ENCODE results near the gene S100A5. TPM values are rescaled to one million over a fixed set of nuclear protein-coding genes. Genes with fewer than 3 reads are reported as not detected.

S100A5 gene
- total RNA-seq, 3 donors from 2014 or later: not detected

DNA sequence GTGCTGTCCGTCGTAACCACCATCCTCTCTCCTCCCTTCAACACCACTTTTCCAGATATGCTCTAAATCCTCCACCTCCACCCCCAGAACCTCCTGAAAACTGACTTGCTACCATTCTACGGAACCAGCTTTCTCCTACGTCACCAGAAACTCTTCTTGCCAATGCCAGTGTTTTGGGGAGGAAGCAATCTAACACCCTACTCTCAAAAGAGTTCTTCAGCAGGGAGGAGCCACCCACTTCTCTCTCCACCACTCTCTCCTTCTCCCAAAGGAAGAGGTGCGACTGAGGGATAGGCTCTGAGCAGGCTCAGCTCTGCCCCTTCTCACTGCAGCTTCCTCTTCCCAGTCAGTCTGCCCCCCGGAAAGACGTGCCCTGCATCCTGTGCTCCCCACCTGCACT lies 31.0 kb upstream of the S100A5 start:
- TF ChIP-seq CTCF (IDR thresholded peaks at IDR 0.05): no peak
- no peak for TF ChIP-seq POLR2AphosphoS5 (IDR thresholded peaks at IDR 0.05)
- TF ChIP-seq POLR2A (IDR thresholded peaks at IDR 0.05): no peak
- Histone ChIP-seq H3K27me3 (no peaks in the 10 kb centered on the region), H3K9me3 (no peaks in the 10 kb centered on the region), H3K36me3 (no peaks in the 10 kb centered on the region), H3K4me3 (no peak overlapping the region), H3K27ac (peak overlapping the region; percentile 71 to 84), H3K4me1 (peaks cover 0 to 16% of the 10 kb centered on the region in 2 donors)
- no peak for DNase-seq (ENCODE audit: low spot score in 2 of 2)
- intact Hi-C loops (cut with DNase I; ENCODE audit: low total_unique reads): loop anchor here (10.0 kb wide), 1 partner anchor 53 kb away; the partner anchor contains the start of genes S100A1 and S100A13

DNA sequence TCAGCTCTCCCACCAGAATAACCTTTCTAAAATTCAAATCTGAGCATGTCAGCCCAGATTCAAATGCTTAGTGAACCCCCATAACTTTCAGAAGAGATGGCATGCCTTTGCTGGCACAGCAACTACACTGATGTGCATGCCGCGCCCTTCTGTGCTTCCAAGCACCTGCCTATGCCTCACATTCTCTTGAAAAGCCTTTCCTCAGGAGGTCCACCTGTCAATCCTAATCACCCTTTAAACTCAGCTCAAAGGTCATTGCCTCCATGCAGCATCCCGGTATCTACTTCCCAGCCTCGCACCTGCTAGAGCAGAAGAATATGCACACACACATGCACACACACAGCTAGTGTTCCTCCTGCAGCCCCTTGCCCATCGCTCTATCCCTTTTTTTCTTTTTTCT lies 30.1 kb upstream of the S100A5 start:
- Histone ChIP-seq H3K27me3 (no peaks in the 10 kb centered on the region), H3K27ac (no peak overlapping the region), H3K36me3 (no peaks in the 10 kb centered on the region), H3K4me1 (peaks cover 4 to 19% of the 10 kb centered on the region in 2 donors), H3K4me3 (no peak overlapping the region), H3K9me3 (no peaks in the 10 kb centered on the region)
- TF ChIP-seq POLR2AphosphoS5 (IDR thresholded peaks at IDR 0.05) (no peak), CTCF (IDR thresholded peaks at IDR 0.05) (no peak), POLR2A (IDR thresholded peaks at IDR 0.05) (no peak)
- DNase-seq (ENCODE audit: low spot score in 2 of 2): no peak
- intact Hi-C loops (cut with DNase I; ENCODE audit: low total_unique reads): loop anchor here (10.0 kb wide), 1 partner anchor 54 kb away; the partner anchor contains the start of genes S100A1 and S100A13

DNA sequence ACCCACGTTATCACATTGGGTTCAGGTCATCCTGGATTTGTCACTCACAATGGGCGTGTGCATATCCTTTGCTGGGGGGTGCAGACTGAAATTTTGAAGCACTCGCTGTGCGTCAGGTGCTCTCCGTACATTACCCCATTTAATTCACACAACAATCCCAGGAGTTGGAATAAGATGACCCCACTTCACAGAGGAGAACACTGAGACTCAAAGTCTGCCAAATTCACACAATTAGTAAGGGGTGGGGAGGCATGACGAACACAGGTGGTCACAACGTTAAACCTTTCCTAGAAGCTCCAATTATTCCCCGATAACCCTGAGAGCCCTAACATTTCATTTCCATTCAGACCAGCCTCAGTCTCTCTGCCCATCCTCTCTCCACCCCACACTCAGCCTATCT lies 28.7 kb upstream of the S100A5 start:
- DNase-seq (ENCODE audit: low spot score in 2 of 2): no peak
- peaks cover 11 to 25% of the 10 kb centered on the region in 2 donors for H3K4me1 ChIP-seq
- no peaks in the 10 kb centered on the region for H3K27me3 ChIP-seq
- H3K9me3 ChIP-seq: no peaks in the 10 kb centered on the region
- H3K36me3 ChIP-seq: no peaks in the 10 kb centered on the region
- no peak overlapping the region for H3K27ac ChIP-seq
- TF ChIP-seq POLR2A (IDR thresholded peaks at IDR 0.05): no peak
- TF ChIP-seq CTCF (IDR thresholded peaks at IDR 0.05): no peak
- TF ChIP-seq POLR2AphosphoS5 (IDR thresholded peaks at IDR 0.05): no peak
- intact Hi-C loops (cut with DNase I; ENCODE audit: low total_unique reads): no loop called here
- H3K4me3 ChIP-seq: no peak overlapping the region

- H3K27ac ChIP-seq: peak overlapping the region; percentile 99
- no peaks in the 10 kb centered on the region for H3K9me3 ChIP-seq
- peak; percentile 86 to 94 for DNase-seq (ENCODE audit: low spot score in 2 of 2)
- peak overlapping the region; percentile 14 to 27 (median 24) for H3K4me3 ChIP-seq
- H3K36me3 ChIP-seq: no peaks in the 10 kb centered on the region
- intact Hi-C loops (cut with DNase I; ENCODE audit: low total_unique reads): no loop called here
- peak; percentile 99 for TF ChIP-seq CTCF (IDR thresholded peaks at IDR 0.05)
- no peak for TF ChIP-seq POLR2A (IDR thresholded peaks at IDR 0.05)
- peak; percentile 73 to 89 (median 87) for TF ChIP-seq POLR2AphosphoS5 (IDR thresholded peaks at IDR 0.05)
- peaks cover 11 to 25% of the 10 kb centered on the region in 2 donors for H3K4me1 ChIP-seq
- H3K27me3 ChIP-seq: no peaks in the 10 kb centered on the region
These were observed 27.8 kb upstream of the S100A5 start for GRCh38 chr1:153568367-153569099.

DNA sequence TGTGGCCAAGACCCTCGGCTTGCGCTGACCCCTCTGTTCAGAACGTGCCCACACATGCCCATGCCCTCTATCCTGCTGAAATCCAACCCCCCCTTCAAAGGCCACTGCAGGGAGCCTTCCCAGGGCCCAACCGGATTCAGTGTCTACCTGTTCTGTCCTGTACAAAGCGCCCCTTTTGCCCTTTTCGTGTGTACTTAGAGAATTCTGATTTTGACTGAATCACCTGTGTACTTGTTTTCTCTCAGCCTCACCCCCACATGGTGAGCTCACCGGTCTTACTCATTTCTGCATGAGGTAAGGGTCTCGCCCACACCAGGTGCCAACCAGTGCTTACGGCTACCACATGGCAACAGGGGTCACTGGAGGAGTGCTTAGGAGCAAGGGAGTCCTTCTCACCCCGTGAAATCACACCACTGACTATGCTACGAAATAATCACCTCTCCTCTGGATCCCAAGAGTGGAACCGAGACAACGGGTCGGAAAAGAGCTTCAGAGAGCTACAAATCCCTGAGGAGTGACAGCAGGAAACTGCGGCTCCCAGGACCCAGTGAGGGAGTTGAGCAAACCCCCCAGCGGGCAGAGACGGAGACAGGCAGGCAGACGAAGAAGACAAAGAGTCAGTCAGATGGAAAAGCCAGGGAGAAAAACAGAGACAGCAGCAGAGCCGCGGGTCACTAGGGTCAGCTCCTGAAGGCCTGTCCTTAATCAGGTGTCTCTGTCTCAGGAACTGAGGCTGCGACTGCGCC lies 27.1 kb upstream of the S100A5 start:
- H3K4me1 ChIP-seq: peaks cover 11 to 25% of the 10 kb centered on the region in 2 donors
- peak overlapping the region; percentile 99 for H3K27ac ChIP-seq
- TF ChIP-seq POLR2AphosphoS5 (IDR thresholded peaks at IDR 0.05) (no peak), CTCF (IDR thresholded peaks at IDR 0.05) (no peak), POLR2A (IDR thresholded peaks at IDR 0.05) (no peak)
- H3K4me3 ChIP-seq: peak overlapping the region; percentile 14 to 27 (median 24)
- H3K27me3 ChIP-seq: no peaks in the 10 kb centered on the region
- DNase-seq (ENCODE audit: low spot score in 2 of 2): no peak
- no peaks in the 10 kb centered on the region for H3K9me3 ChIP-seq
- intact Hi-C loops (cut with DNase I; ENCODE audit: low total_unique reads): no loop called here
- H3K36me3 ChIP-seq: no peaks in the 10 kb centered on the region

Data from breast epithelium (tissue), 4 donors.